ENCODE results near the gene ARHGDIA. TPM values are rescaled to one million over a fixed set of nuclear protein-coding genes. Genes with fewer than 3 reads are reported as not detected.
A peak's percentile ranks its signal among the peaks of the same experiment; 100 is the strongest.
"Not testable (repeated sequence)": the region's sequence is repeated elsewhere in the genome, so short reads cannot be mapped to it uniquely, and the experiment has no call there.

ARHGDIA gene
- total RNA-seq, 1 donor from 2014 or later, result 43.3 TPM

- Histone ChIP-seq H3K4me3 (ENCODE audit: low read length in 3 of 3) (no peak overlapping the region), H3K27me3 (ENCODE audit: control insufficient read depth in 3 of 3, insufficient read depth in 3 of 3, low read length in 3 of 3) (no peaks in the 10 kb centered on the region), H3K9me3 (ENCODE audit: control insufficient read depth in 3 of 3, low read length in 3 of 3) (no peaks in the 10 kb centered on the region), H3K9ac (ENCODE audit: low read depth in 1 of 3, low read length in 3 of 3) (no peak overlapping the region), H3K27ac (ENCODE audit: low read depth, low read length) (no peak overlapping the region), H3K36me3 (ENCODE audit: control insufficient read depth in 3 of 3, insufficient read depth in 3 of 3, low read length in 3 of 3) (peaks cover 40 to 50% (median 48%) of the 10 kb centered on the region in 3 donors), H3K4me1 (ENCODE audit: control insufficient read depth in 3 of 3, insufficient read depth in 3 of 3, low read length in 3 of 3) (peaks cover 24 to 36% (median 34%) of the 10 kb centered on the region in 3 donors)
Observed at GRCh38 chr17:81844887-81845286, 26.2 kb downstream of the ARHGDIA start.

DNA sequence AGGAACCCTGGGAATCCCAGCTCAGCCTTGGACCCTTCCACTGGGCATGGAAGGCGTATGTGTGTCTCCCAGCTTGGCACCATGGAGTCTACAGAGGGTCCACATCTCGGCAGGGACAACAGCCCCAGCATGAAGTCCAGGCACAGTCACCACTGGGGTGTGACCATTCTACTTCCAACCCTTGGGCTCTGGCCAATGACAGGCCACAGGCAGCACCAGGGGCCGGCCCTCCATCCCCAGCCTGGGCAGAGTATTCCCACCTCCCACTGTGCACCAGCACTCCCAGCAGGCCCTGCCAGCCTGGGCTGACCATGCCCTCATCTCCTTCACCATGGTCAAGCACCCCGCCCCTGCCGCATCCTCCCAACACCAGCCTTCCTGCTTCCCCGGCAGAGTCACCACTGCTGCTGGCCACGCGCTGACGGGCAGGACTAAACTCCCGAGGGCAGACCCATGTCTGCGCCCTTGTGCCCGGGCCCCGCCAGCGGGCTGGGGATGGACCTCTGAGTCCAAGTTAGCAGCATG is 26.7 kb downstream of the ARHGDIA start:
- H3K4me1 ChIP-seq (ENCODE audit: control insufficient read depth in 3 of 3, insufficient read depth in 3 of 3, low read length in 3 of 3), result peaks cover 25 to 40% (median 39%) of the 10 kb centered on the region in 3 donors
- no peaks in the 10 kb centered on the region for H3K9me3 ChIP-seq (ENCODE audit: control insufficient read depth in 3 of 3, low read length in 3 of 3)
- no peak overlapping the region for H3K9ac ChIP-seq (ENCODE audit: low read depth in 1 of 3, low read length in 3 of 3)
- peaks cover 40 to 50% (median 48%) of the 10 kb centered on the region in 3 donors for H3K36me3 ChIP-seq (ENCODE audit: control insufficient read depth in 3 of 3, insufficient read depth in 3 of 3, low read length in 3 of 3)
- H3K4me3 ChIP-seq (ENCODE audit: low read length in 3 of 3), result no peak overlapping the region
- no peaks in the 10 kb centered on the region for H3K27me3 ChIP-seq (ENCODE audit: control insufficient read depth in 3 of 3, insufficient read depth in 3 of 3, low read length in 3 of 3)
- no peak overlapping the region for H3K27ac ChIP-seq (ENCODE audit: low read depth, low read length)

DNA sequence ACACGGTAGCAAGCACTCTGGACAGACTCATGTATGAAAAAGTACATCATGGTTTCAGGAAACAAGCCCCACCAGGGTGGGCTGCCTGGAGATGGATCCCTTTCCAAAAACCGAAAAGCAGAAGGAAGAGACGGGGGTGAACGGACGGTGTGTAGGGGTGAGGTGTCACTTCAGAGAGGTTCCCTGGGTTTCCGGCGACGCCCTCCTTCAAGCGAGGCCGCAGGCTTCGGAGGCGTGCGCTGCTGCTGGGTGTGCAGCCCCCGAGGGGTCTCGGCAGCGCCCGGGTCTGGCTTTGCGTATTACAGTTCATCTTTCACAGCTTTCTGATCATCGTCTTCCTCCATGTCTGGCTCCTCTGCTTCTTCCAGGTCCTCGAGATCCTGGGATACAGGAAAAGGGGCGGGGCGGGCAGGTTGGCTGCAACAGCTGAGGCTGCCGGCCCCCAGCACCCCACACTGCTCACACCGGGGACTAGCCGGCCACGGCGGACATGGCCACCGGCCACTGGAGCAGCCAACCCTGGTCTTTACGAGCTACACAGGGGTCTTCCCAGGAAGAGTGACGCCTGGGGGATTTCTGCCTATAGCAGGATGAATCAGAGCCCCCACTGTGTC is 27.3 kb downstream of the ARHGDIA start:
- Histone ChIP-seq H3K9me3 (ENCODE audit: control insufficient read depth in 3 of 3, low read length in 3 of 3) (no peaks in the 10 kb centered on the region), H3K4me3 (ENCODE audit: low read length in 3 of 3) (no peak overlapping the region), H3K4me1 (ENCODE audit: control insufficient read depth in 3 of 3, insufficient read depth in 3 of 3, low read length in 3 of 3) (peaks cover 31 to 45% (median 44%) of the 10 kb centered on the region in 3 donors), H3K27me3 (ENCODE audit: control insufficient read depth in 3 of 3, insufficient read depth in 3 of 3, low read length in 3 of 3) (no peaks in the 10 kb centered on the region), H3K27ac (ENCODE audit: low read depth, low read length) (peak overlapping the region; percentile 39), H3K9ac (ENCODE audit: low read depth in 1 of 3, low read length in 3 of 3) (no peak overlapping the region), H3K36me3 (ENCODE audit: control insufficient read depth in 3 of 3, insufficient read depth in 3 of 3, low read length in 3 of 3) (peaks cover 40 to 50% (median 48%) of the 10 kb centered on the region in 3 donors)

GRCh38 chr17:81842725-81843504 is 28.2 kb downstream of the ARHGDIA start:
- H3K27ac ChIP-seq (ENCODE audit: low read depth, low read length), result peak overlapping the region; percentile 39
- no peaks in the 10 kb centered on the region for H3K9me3 ChIP-seq (ENCODE audit: control insufficient read depth in 3 of 3, low read length in 3 of 3)
- H3K36me3 ChIP-seq (ENCODE audit: control insufficient read depth in 3 of 3, insufficient read depth in 3 of 3, low read length in 3 of 3), result peaks cover 40 to 48% (median 47%) of the 10 kb centered on the region in 3 donors
- H3K4me1 ChIP-seq (ENCODE audit: control insufficient read depth in 3 of 3, insufficient read depth in 3 of 3, low read length in 3 of 3), result peaks cover 33 to 51% (median 51%) of the 10 kb centered on the region in 3 donors
- no peaks in the 10 kb centered on the region for H3K27me3 ChIP-seq (ENCODE audit: control insufficient read depth in 3 of 3, insufficient read depth in 3 of 3, low read length in 3 of 3)
- H3K4me3 ChIP-seq (ENCODE audit: low read length in 3 of 3), result no peak overlapping the region
- H3K9ac ChIP-seq (ENCODE audit: low read depth in 1 of 3, low read length in 3 of 3), result peak overlapping the region in 2 of 3 donors; percentile 28 to 90

- peak overlapping the region in 2 of 3 donors; percentile 4 to 90 for H3K9ac ChIP-seq (ENCODE audit: low read depth in 1 of 3, low read length in 3 of 3)
- H3K4me3 ChIP-seq (ENCODE audit: low read length in 3 of 3), result no peak overlapping the region
- no peaks in the 10 kb centered on the region for H3K9me3 ChIP-seq (ENCODE audit: control insufficient read depth in 3 of 3, low read length in 3 of 3)
- peak overlapping the region; percentile 39 for H3K27ac ChIP-seq (ENCODE audit: low read depth, low read length)
- H3K27me3 ChIP-seq (ENCODE audit: control insufficient read depth in 3 of 3, insufficient read depth in 3 of 3, low read length in 3 of 3), result no peaks in the 10 kb centered on the region
- H3K4me1 ChIP-seq (ENCODE audit: control insufficient read depth in 3 of 3, insufficient read depth in 3 of 3, low read length in 3 of 3), result peaks cover 35 to 57% (median 56%) of the 10 kb centered on the region in 3 donors
- peaks cover 38 to 46% (median 46%) of the 10 kb centered on the region in 3 donors for H3K36me3 ChIP-seq (ENCODE audit: control insufficient read depth in 3 of 3, insufficient read depth in 3 of 3, low read length in 3 of 3)
Observed at GRCh38 chr17:81842378-81842724, 28.8 kb downstream of the ARHGDIA start.

DNA sequence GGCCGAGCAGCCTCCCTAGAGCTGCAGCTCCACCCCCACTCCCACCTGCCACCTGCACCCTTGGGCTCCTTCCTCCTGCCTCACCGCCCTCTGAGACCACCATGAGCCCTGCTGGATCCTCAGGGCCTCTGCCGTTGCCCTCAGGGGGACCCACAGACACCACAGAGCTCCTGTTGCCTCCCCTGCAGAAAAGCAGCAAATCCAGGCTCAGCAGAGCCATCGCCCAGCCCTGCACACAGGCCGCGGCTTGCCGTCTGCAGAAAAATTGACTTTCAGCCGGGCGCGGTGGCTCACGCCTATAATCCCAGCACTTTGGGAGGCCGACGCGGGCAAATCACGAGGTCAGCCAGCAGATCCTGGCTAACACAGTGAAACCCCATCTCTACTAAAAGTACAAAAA is 29.3 kb downstream of the ARHGDIA start:
- Histone ChIP-seq H3K27me3 (ENCODE audit: control insufficient read depth in 3 of 3, insufficient read depth in 3 of 3, low read length in 3 of 3) (no peaks in the 10 kb centered on the region), H3K27ac (ENCODE audit: low read depth, low read length) (peak overlapping the region; percentile 94), H3K4me3 (ENCODE audit: low read length in 3 of 3) (peak overlapping the region in 2 of 3 donors; percentile 51 to 72), H3K9ac (ENCODE audit: low read depth in 1 of 3, low read length in 3 of 3) (peak overlapping the region; percentile 48 to 90 (median 72)), H3K9me3 (ENCODE audit: control insufficient read depth in 3 of 3, low read length in 3 of 3) (no peaks in the 10 kb centered on the region), H3K36me3 (ENCODE audit: control insufficient read depth in 3 of 3, insufficient read depth in 3 of 3, low read length in 3 of 3) (peaks cover 33 to 42% (median 41%) of the 10 kb centered on the region in 3 donors), H3K4me1 (ENCODE audit: control insufficient read depth in 3 of 3, insufficient read depth in 3 of 3, low read length in 3 of 3) (peaks cover 35 to 57% (median 56%) of the 10 kb centered on the region in 3 donors)

DNA sequence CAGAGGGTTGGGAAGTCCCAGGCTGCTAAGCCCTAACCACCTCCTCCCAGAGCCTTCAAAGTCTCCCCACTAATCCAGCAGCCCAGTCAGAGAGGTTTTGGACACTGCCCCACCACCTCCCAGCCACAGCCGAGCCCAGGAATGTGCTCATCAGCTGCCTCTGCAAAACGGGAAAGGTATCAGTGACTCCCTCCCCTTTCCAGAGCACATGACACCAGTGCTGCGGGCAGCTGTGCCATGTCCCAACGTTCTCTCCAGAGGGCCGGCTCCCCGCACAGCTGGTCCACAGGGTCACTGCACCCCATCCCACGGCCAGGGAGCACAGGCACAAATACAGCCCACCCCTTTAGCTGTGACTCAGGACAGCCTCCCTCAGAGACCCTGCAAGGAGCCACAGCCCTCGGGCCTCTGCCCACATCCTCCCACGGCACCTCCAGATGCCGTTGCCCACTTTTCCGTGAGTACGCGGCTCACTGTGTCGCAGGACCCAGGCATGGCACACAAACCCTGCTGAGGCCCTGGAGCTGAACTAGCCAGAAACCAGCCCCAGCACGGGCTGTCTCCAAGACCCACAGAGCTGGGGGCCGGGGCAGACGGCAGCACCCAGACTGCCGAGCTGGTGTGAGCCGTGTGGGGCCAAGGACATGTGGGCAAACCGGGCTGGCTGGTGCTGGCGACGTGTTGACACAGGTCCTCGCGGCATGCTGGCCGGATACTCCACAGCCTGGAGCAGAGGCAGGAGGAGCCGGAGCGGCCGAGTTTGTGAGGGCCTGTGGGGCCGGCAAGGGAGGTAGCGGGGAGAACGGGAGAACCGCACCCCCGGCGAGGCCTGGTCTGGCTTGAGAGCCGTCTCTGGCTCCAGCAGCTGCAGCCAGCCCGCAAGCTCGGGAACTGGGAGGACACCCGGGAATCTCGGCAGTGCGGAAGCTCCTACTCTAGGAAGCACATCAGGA is 30.0 kb downstream of the ARHGDIA start:
- peak overlapping the region; percentile 94 for H3K27ac ChIP-seq (ENCODE audit: low read depth, low read length)

GRCh38 chr17:81840059-81840458 is 31.1 kb downstream of the ARHGDIA start:
- peak overlapping the region; percentile 94 for H3K27ac ChIP-seq (ENCODE audit: low read depth, low read length)
- H3K9ac ChIP-seq (ENCODE audit: low read depth in 1 of 3, low read length in 3 of 3), result peak overlapping the region in 2 of 3 donors; percentile 72 to 90
- peaks cover 39 to 72% (median 66%) of the 10 kb centered on the region in 3 donors for H3K4me1 ChIP-seq (ENCODE audit: control insufficient read depth in 3 of 3, insufficient read depth in 3 of 3, low read length in 3 of 3)
- not testable (repeated sequence) for H3K9me3 ChIP-seq (ENCODE audit: control insufficient read depth in 3 of 3, low read length in 3 of 3); H3K27me3 ChIP-seq (ENCODE audit: control insufficient read depth in 3 of 3, insufficient read depth in 3 of 3, low read length in 3 of 3); H3K4me3 ChIP-seq (ENCODE audit: low read length in 3 of 3)
- peaks cover 15 to 24% (median 23%) of the 10 kb centered on the region in 3 donors for H3K36me3 ChIP-seq (ENCODE audit: control insufficient read depth in 3 of 3, insufficient read depth in 3 of 3, low read length in 3 of 3)

More for the DNA sequence above, 30.0 kb downstream of the ARHGDIA start:
- H3K9me3 ChIP-seq (ENCODE audit: control insufficient read depth in 3 of 3, low read length in 3 of 3), result no peaks in the 10 kb centered on the region
- H3K36me3 ChIP-seq (ENCODE audit: control insufficient read depth in 3 of 3, insufficient read depth in 3 of 3, low read length in 3 of 3), result peaks cover 25 to 34% (median 34%) of the 10 kb centered on the region in 3 donors
- peaks cover 35 to 63% (median 58%) of the 10 kb centered on the region in 3 donors for H3K4me1 ChIP-seq (ENCODE audit: control insufficient read depth in 3 of 3, insufficient read depth in 3 of 3, low read length in 3 of 3)
- peak overlapping the region; percentile 51 to 90 (median 72) for H3K9ac ChIP-seq (ENCODE audit: low read depth in 1 of 3, low read length in 3 of 3)
- H3K4me3 ChIP-seq (ENCODE audit: low read length in 3 of 3), result peak overlapping the region; percentile 2 to 72 (median 51)
- H3K27me3 ChIP-seq (ENCODE audit: control insufficient read depth in 3 of 3, insufficient read depth in 3 of 3, low read length in 3 of 3), result no peaks in the 10 kb centered on the region

DNA sequence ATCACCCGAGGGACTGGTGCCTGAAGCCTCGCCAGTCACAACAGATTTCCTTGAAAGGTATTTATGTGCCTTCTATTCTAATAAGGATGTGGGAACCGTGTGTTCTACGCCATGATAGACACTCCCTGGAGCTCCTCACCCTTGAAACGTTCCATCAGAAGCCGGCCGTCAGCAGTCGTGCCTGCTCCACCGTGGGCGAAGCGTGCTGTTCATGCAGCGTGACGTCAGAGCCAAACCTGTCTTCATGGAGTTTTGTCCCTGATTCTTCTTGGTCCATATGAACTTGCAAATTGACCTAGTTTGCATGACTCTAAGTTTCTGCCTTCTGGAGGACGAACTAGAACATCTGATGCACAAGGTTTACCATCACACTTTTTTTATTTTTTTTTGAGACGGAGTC is 31.8 kb downstream of the ARHGDIA start:
- Histone ChIP-seq H3K27ac (ENCODE audit: low read depth, low read length) (peak overlapping the region; percentile 94), H3K36me3 (ENCODE audit: control insufficient read depth in 3 of 3, insufficient read depth in 3 of 3, low read length in 3 of 3) (peaks cover 7 to 21% (median 16%) of the 10 kb centered on the region in 3 donors), H3K4me1 (ENCODE audit: control insufficient read depth in 3 of 3, insufficient read depth in 3 of 3, low read length in 3 of 3) (peaks cover 39 to 73% (median 66%) of the 10 kb centered on the region in 3 donors), H3K9me3 (ENCODE audit: control insufficient read depth in 3 of 3, low read length in 3 of 3) (no peaks in the 10 kb centered on the region), H3K27me3 (ENCODE audit: control insufficient read depth in 3 of 3, insufficient read depth in 3 of 3, low read length in 3 of 3) (no peaks in the 10 kb centered on the region), H3K4me3 (ENCODE audit: low read length in 3 of 3) (peak overlapping the region in 2 of 3 donors; percentile 8 to 25), H3K9ac (ENCODE audit: low read depth in 1 of 3, low read length in 3 of 3) (peak overlapping the region; percentile 60 to 83 (median 80))

Measured in skeletal muscle tissue (tissue), 4 donors.